GM12875 (cell line): ENCODE measurements around the gene CDH11.

Experiments
- H3K4me3 ChIP-seq: one replicate; pipeline ENCODE4 v1.5.1; 2011; ENCODE audit warnings: low read depth, low read length, control low read depth
- CTCF ChIP-seq: IDR thresholded peaks from 2 replicates; pipeline ENCODE4 v1.5.1; 2011; ENCODE audit warnings: low read depth, mild to moderate bottlenecking, control low read depth, inconsistent platforms, low read length, moderate library complexity, borderline replicate concordance; ENCODE audit not compliant: insufficient read depth

The CDH11 gene

GRCh38 chr16:65003621-65004020 lies 118.2 kb downstream of the CDH11 start:
- no peak overlapping the region for H3K4me3 ChIP-seq
- no peak for TF ChIP-seq CTCF

- H3K4me3 ChIP-seq, result no peak overlapping the region
- no peak for TF ChIP-seq CTCF
Observed at GRCh38 chr16:65002265-65002664, 119.6 kb downstream of the CDH11 start.

GRCh38 chr16:65000654-65001053 lies 121.2 kb downstream of the CDH11 start:
- no peak overlapping the region for H3K4me3 ChIP-seq
- no peak for TF ChIP-seq CTCF

GRCh38 chr16:64997751-64998150 lies 124.1 kb downstream of the CDH11 start:
- no peak overlapping the region for H3K4me3 ChIP-seq
- no peak for TF ChIP-seq CTCF

GRCh38 chr16:64997121-64997520 lies 124.7 kb downstream of the CDH11 start:
- H3K4me3 ChIP-seq, result no peak overlapping the region
- TF ChIP-seq CTCF, result no peak

- TF ChIP-seq CTCF, result no peak
- no peak overlapping the region for H3K4me3 ChIP-seq
Observed at GRCh38 chr16:64996641-64997040, 125.2 kb downstream of the CDH11 start.

- H3K4me3 ChIP-seq, result no peak overlapping the region
- TF ChIP-seq CTCF, result no peak
Observed at GRCh38 chr16:64993464-64993863, 128.4 kb downstream of the CDH11 start.
